SH-SY5Y (cell line): ENCODE data around the gene FEM1A.

Source experiments
- GATA2 ChIP-seq: IDR thresholded peaks from 2 replicates; pipeline ENCODE4 v1.6.1; 2011; ENCODE audit warnings: mild to moderate bottlenecking, low read depth, low read length
- GATA3 ChIP-seq: IDR thresholded peaks from 2 replicates; pipeline ENCODE4 v1.6.1; 2011; ENCODE audit warnings: low read depth, mild to moderate bottlenecking, low read length, moderate library complexity

DNA sequence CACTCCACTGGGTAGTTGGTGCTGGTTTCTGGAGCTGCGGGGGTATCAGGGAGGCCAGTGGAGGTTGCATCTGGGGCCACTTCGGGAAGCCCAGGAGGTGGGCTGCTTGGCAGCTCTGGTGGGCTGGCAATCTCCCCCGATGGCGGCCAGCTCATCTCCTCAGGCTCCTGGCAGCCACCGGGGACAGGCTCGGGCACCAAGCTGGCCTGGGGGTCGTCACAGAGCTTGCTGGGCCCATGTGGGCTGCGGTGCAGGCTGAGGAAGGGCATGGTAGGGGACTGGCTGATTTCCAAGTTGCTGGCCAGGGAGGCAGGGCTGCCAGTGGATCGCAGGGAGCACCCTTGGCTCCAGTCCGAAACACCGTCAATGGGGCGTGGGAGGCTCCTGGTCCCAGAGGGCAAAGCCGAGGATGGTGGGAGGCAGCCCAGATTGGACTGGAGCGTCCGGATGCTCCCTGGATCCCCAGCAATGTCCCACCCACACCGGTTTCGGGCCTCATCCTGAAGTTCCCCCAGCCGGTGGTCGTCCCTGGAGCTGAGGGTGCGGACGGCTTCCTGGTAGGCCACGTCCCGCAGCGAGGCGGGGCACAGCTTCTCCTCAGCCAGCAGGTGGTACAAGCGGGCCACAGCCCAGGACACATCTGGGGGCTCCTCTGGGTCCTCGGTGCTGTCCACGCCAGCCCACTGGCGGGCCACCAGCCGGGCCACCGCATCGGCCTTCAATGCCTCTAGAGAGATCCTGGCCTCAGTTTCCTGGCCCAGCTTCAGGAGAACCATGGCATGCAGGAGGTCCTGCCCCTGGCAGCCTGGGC, 26.1 kb downstream of the FEM1A start:
- TF ChIP-seq GATA3 (no peak), GATA2 (no peak)
